CD4-positive, alpha-beta T cell treated with Interleukin-4 for 1 hour (primary cell): ENCODE measurements around the gene BTBD2.
"Not testable (repeated sequence)": the region's sequence is repeated elsewhere in the genome, so short reads cannot be mapped to it uniquely, and the experiment has no call there.

Source experiments
- DNase-seq, 2 donors: peaks; one replicate each; pipeline ENCODE4 v3.0.0-alpha.2; 2020 to 2022

BTBD2 gene

GRCh38 chr19:2039089-2039958 lies 23.8 kb upstream of the BTBD2 start:
- no peak for DNase-seq

GRCh38 chr19:2038284-2039088 lies 23.0 kb upstream of the BTBD2 start:
- DNase-seq: peak in 1 of 2 donors; percentile 13

GRCh38 chr19:2037651-2038255 lies 22.2 kb upstream of the BTBD2 start:
- no peak for DNase-seq

- DNase-seq: no peak
Measured at GRCh38 chr19:2036424-2036823, 20.9 kb upstream of the BTBD2 start.

- DNase-seq: no peak
Measured at GRCh38 chr19:2035590-2035991, 20.1 kb upstream of the BTBD2 start.

- DNase-seq: peak; percentile 75 to 80
Measured at GRCh38 chr19:2034729-2035589, 19.4 kb upstream of the BTBD2 start.

GRCh38 chr19:2034253-2034652 lies 18.7 kb upstream of the BTBD2 start:
- DNase-seq: not testable (repeated sequence)

GRCh38 chr19:2033825-2034159 lies 18.3 kb upstream of the BTBD2 start:
- no peak for DNase-seq

GRCh38 chr19:2033115-2033824 lies 17.8 kb upstream of the BTBD2 start:
- no peak for DNase-seq

- DNase-seq: peak; percentile 60 to 71
Measured at GRCh38 chr19:2032296-2032941, 16.9 kb upstream of the BTBD2 start.

- no peak for DNase-seq
Measured at GRCh38 chr19:2027361-2027760, 11.8 kb upstream of the BTBD2 start.

- DNase-seq: no peak
Measured at GRCh38 chr19:2026770-2027169, 11.3 kb upstream of the BTBD2 start.

GRCh38 chr19:2022289-2022688 lies 6.8 kb upstream of the BTBD2 start:
- no peak for DNase-seq

- DNase-seq: no peak
Measured at GRCh38 chr19:2021453-2022140, 6.1 kb upstream of the BTBD2 start.

GRCh38 chr19:2018752-2019151 lies 3.2 kb upstream of the BTBD2 start:
- DNase-seq: no peak

- DNase-seq: peak; percentile 74 to 80
Measured at GRCh38 chr19:2016041-2016807, 710 bp upstream of the BTBD2 start.

- no peak for DNase-seq
Measured at GRCh38 chr19:2014731-2015607, 545 bp downstream of the BTBD2 start.

GRCh38 chr19:2014131-2014571 lies 1.4 kb downstream of the BTBD2 start:
- DNase-seq: no peak

- no peak for DNase-seq
Measured at GRCh38 chr19:2013683-2013961, 1.9 kb downstream of the BTBD2 start.
